Loucy (cell line): ENCODE results near the gene RRM1.

Experiments
- EZH2phosphoT487 ChIP-seq: fragments of 200-600 bp; IDR thresholded peaks from 2 replicates; pipeline ENCODE4 v1.6.1; 2018; ENCODE audit warnings: antibody characterized with exemption, mild to moderate bottlenecking, moderate library complexity, borderline replicate concordance
- TF ChIP-seq, protein P1 (sequence below): fragments of 200-600 bp; sonication (generic); conservative IDR thresholded peaks from 2 replicates; pipeline ENCODE4 v1.5.1; 2014; ENCODE audit warnings: mild to moderate bottlenecking, antibody characterized with exemption, low read length

DNA sequence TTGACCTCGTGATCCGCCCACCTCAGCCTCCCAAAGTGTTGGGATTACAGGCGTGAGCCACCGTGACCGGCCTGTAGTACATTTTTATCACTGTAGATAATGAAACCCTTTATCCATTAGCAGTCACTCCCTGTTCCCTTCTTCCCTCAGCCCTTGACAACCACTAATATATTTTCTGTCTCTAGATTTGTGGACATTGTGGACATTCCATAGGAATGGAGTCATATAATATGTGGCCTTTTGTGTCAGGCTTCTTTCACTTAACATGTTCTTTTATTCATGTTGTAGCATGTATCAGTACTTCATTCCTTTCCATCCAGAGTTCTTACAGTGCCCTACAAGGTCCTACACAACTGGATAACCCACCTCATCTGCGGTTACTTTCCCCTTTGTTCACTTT is 30.5 kb downstream of the RRM1 start:
- TF ChIP-seq, protein P1, sequence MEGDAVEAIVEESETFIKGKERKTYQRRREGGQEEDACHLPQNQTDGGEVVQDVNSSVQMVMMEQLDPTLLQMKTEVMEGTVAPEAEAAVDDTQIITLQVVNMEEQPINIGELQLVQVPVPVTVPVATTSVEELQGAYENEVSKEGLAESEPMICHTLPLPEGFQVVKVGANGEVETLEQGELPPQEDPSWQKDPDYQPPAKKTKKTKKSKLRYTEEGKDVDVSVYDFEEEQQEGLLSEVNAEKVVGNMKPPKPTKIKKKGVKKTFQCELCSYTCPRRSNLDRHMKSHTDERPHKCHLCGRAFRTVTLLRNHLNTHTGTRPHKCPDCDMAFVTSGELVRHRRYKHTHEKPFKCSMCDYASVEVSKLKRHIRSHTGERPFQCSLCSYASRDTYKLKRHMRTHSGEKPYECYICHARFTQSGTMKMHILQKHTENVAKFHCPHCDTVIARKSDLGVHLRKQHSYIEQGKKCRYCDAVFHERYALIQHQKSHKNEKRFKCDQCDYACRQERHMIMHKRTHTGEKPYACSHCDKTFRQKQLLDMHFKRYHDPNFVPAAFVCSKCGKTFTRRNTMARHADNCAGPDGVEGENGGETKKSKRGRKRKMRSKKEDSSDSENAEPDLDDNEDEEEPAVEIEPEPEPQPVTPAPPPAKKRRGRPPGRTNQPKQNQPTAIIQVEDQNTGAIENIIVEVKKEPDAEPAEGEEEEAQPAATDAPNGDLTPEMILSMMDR = no peak
- TF ChIP-seq EZH2phosphoT487 = no peak
